ENCODE results near the gene TGFB1I1. TPM values are rescaled to one million over a fixed set of nuclear protein-coding genes. Genes with fewer than 3 reads are reported as not detected.

TGFB1I1 gene
- total and polyA plus RNA-seq, 2 experiments from 2014 or later = 4.1 to 4.2 TPM

Other genes with a start within 250 kb of the TGFB1I1 start
- 0.14 TPM in 1 of 2 replicates, not detected in the other for gene ITGAM, start 212.2 kb upstream of the TGFB1I1 start, total RNA-seq (2014; rRNA removed; shearing (Covaris generic))
- 0.03 and 0.52 TPM in 2 replicates for gene ITGAM, start 212.2 kb upstream of the TGFB1I1 start, polyA plus RNA-seq (2016; fragmentation: Nextera tagmentation; extraction: Ambion mirVana)
- 0.12 TPM in 1 of 2 replicates, not detected in the other for gene ITGAX, start 117.0 kb upstream of the TGFB1I1 start, total RNA-seq (2014; rRNA removed; shearing (Covaris generic))
- gene ITGAX, start 117.0 kb upstream of the TGFB1I1 start, polyA plus RNA-seq (2016; fragmentation: Nextera tagmentation; extraction: Ambion mirVana) = not detected in 2 replicates
- gene ITGAD, start 78.8 kb upstream of the TGFB1I1 start, total RNA-seq (2014; rRNA removed; shearing (Covaris generic)) = not detected in 2 replicates
- not detected in 2 replicates for gene ITGAD, start 78.8 kb upstream of the TGFB1I1 start, polyA plus RNA-seq (2016; fragmentation: Nextera tagmentation; extraction: Ambion mirVana)
- not detected in 2 replicates for gene COX6A2, start 43.8 kb upstream of the TGFB1I1 start, total RNA-seq (2014; rRNA removed; shearing (Covaris generic))
- 4.7 and 6.0 TPM in 2 replicates for gene COX6A2, start 43.8 kb upstream of the TGFB1I1 start, polyA plus RNA-seq (2016; fragmentation: Nextera tagmentation; extraction: Ambion mirVana)
- 0.35 TPM in 1 of 2 replicates, not detected in the other for gene ZNF843, start 29.4 kb upstream of the TGFB1I1 start, total RNA-seq (2014; rRNA removed; shearing (Covaris generic))
- not detected in 2 replicates for gene ZNF843, start 29.4 kb upstream of the TGFB1I1 start, polyA plus RNA-seq (2016; fragmentation: Nextera tagmentation; extraction: Ambion mirVana)
- gene ARMC5, start 12.7 kb upstream of the TGFB1I1 start, total RNA-seq (2014; rRNA removed; shearing (Covaris generic)) = 10.2 and 11.3 TPM in 2 replicates
- gene ARMC5, start 12.7 kb upstream of the TGFB1I1 start, polyA plus RNA-seq (2016; fragmentation: Nextera tagmentation; extraction: Ambion mirVana) = 5.9 and 7.5 TPM in 2 replicates
- gene SLC5A2, start 11.0 kb downstream of the TGFB1I1 start, total RNA-seq (2014; rRNA removed; shearing (Covaris generic)) = 0.66 and 0.76 TPM in 2 replicates
- 3.6 and 7.3 TPM in 2 replicates for gene SLC5A2, start 11.0 kb downstream of the TGFB1I1 start, polyA plus RNA-seq (2016; fragmentation: Nextera tagmentation; extraction: Ambion mirVana)
- 26.5 and 36.1 TPM in 2 replicates for gene RUSF1, start 36.2 kb downstream of the TGFB1I1 start, total RNA-seq (2014; rRNA removed; shearing (Covaris generic))
- gene RUSF1, start 36.2 kb downstream of the TGFB1I1 start, polyA plus RNA-seq (2016; fragmentation: Nextera tagmentation; extraction: Ambion mirVana) = 8.4 and 8.9 TPM in 2 replicates
- not detected in 2 replicates for gene AHSP, start 55.7 kb downstream of the TGFB1I1 start, total RNA-seq (2014; rRNA removed; shearing (Covaris generic))
- 2.0 and 2.1 TPM in 2 replicates for gene AHSP, start 55.7 kb downstream of the TGFB1I1 start, polyA plus RNA-seq (2016; fragmentation: Nextera tagmentation; extraction: Ambion mirVana)

Data from GM23338 (cell line).